NCI-H146 (cell line): ENCODE data around the gene ANKAR.
A peak's percentile ranks its signal among the peaks of the same experiment; 100 is the strongest.
"Not testable (repeated sequence)": the region's sequence is repeated elsewhere in the genome, so short reads cannot be mapped to it uniquely, and the experiment has no call there.

Source experiments
- DNase-seq: peaks from one replicate; lab custom pipeline; 2025; lab: John Stamatoyannopoulos, UW

ANKAR gene

GRCh38 chr2:189658306-189659212 is 15.9 kb upstream of the ANKAR start:
- DNase-seq = no peak

- DNase-seq = no peak
Observed at GRCh38 chr2:189659734-189660133, 14.7 kb upstream of the ANKAR start.

GRCh38 chr2:189660803-189661147 is 13.7 kb upstream of the ANKAR start:
- no peak for DNase-seq

- peak; percentile 98 for DNase-seq
Observed at GRCh38 chr2:189661148-189661956, 13.1 kb upstream of the ANKAR start, which contains the start of gene ASNSD1. Gene ASNSD1, plus strand, starts transcription at chr2:189661459. Its CDS starts 4,674 bp downstream, at chr2:189666133.

GRCh38 chr2:189661957-189662321 is 12.5 kb upstream of the ANKAR start:
- DNase-seq = no peak

GRCh38 chr2:189662669-189663226 is 11.7 kb upstream of the ANKAR start:
- DNase-seq = no peak

GRCh38 chr2:189663319-189663718 is 11.2 kb upstream of the ANKAR start:
- not testable (repeated sequence) for DNase-seq

GRCh38 chr2:189669913-189670312 is 4.6 kb upstream of the ANKAR start:
- DNase-seq = no peak

GRCh38 chr2:189673661-189674373 is 653 bp upstream of the ANKAR start:
- no peak for DNase-seq

- DNase-seq = no peak
Observed at GRCh38 chr2:189676471-189676870, 2.0 kb downstream of the ANKAR start.

GRCh38 chr2:189679226-189679625 is 4.8 kb downstream of the ANKAR start:
- no peak for DNase-seq

GRCh38 chr2:189681203-189681602 is 6.7 kb downstream of the ANKAR start:
- DNase-seq = no peak

GRCh38 chr2:189681903-189682302 is 7.4 kb downstream of the ANKAR start:
- no peak for DNase-seq

- no peak for DNase-seq
Observed at GRCh38 chr2:189683348-189683747, 8.9 kb downstream of the ANKAR start.

- DNase-seq = no peak
Observed at GRCh38 chr2:189684811-189685210, 10.3 kb downstream of the ANKAR start.

GRCh38 chr2:189685540-189686229 is 11.2 kb downstream of the ANKAR start:
- no peak for DNase-seq

GRCh38 chr2:189687796-189688195 is 13.3 kb downstream of the ANKAR start:
- not testable (repeated sequence) for DNase-seq

- DNase-seq = no peak
Observed at GRCh38 chr2:189696223-189696622, 21.8 kb downstream of the ANKAR start.

- peak; percentile 46 for DNase-seq
Observed at GRCh38 chr2:189698020-189698887, 23.8 kb downstream of the ANKAR start.

GRCh38 chr2:189700681-189701080 is 26.2 kb downstream of the ANKAR start:
- DNase-seq = no peak
